COLO668 (cell line): Measurements from ENCODE around the gene UBA6.
"Not testable (repeated sequence)": the region's sequence is repeated elsewhere in the genome, so short reads cannot be mapped to it uniquely, and the experiment has no call there.

ENCODE experiments used
- DNase-seq: peaks from one replicate; lab custom pipeline; 2025; ENCODE audit not compliant: unreplicated experiment; lab: John Stamatoyannopoulos, UW

The UBA6 gene

GRCh38 chr4:67700738-67701516 lies at the start of gene UBA6:
Gene UBA6 (minus strand): TSS chr4:67701155. CDS start chr4:67701119, 36 bp downstream.
- DNase-seq = peak; percentile 98

GRCh38 chr4:67750691-67751090 lies 49.7 kb upstream of the UBA6 start:
- DNase-seq = no peak

GRCh38 chr4:67749286-67749685 lies 48.3 kb upstream of the UBA6 start:
- DNase-seq = no peak

- DNase-seq = no peak
Observed at GRCh38 chr4:67746797-67747495, 46.0 kb upstream of the UBA6 start.

- no peak for DNase-seq
Observed at GRCh38 chr4:67744561-67745283, 43.8 kb upstream of the UBA6 start.

GRCh38 chr4:67743194-67743593 lies 42.2 kb upstream of the UBA6 start:
- no peak for DNase-seq

- no peak for DNase-seq
Observed at GRCh38 chr4:67736262-67736661, 35.3 kb upstream of the UBA6 start.

- DNase-seq = no peak
Observed at GRCh38 chr4:67735325-67735724, 34.4 kb upstream of the UBA6 start.

GRCh38 chr4:67730511-67730910 lies 29.6 kb upstream of the UBA6 start:
- DNase-seq = not testable (repeated sequence)

GRCh38 chr4:67727124-67727850 lies 26.3 kb upstream of the UBA6 start:
- no peak for DNase-seq

- DNase-seq = no peak
Observed at GRCh38 chr4:67725981-67726380, 25.0 kb upstream of the UBA6 start.

- no peak for DNase-seq
Observed at GRCh38 chr4:67725132-67725531, 24.2 kb upstream of the UBA6 start.

GRCh38 chr4:67723949-67724348 lies 23.0 kb upstream of the UBA6 start:
- no peak for DNase-seq

GRCh38 chr4:67723341-67723740 lies 22.4 kb upstream of the UBA6 start:
- no peak for DNase-seq

- no peak for DNase-seq
Observed at GRCh38 chr4:67721770-67722597, 21.0 kb upstream of the UBA6 start.

GRCh38 chr4:67721315-67721769 lies 20.4 kb upstream of the UBA6 start:
- DNase-seq = no peak

GRCh38 chr4:67719953-67720617 lies 19.1 kb upstream of the UBA6 start:
- no peak for DNase-seq

GRCh38 chr4:67718848-67719247 lies 17.9 kb upstream of the UBA6 start:
- DNase-seq = no peak

GRCh38 chr4:67717586-67717985 lies 16.6 kb upstream of the UBA6 start:
- DNase-seq = no peak

- DNase-seq = no peak
Observed at GRCh38 chr4:67714955-67715354, 14.0 kb upstream of the UBA6 start.
